Adrenal gland (tissue), 12 donors: ENCODE results near the gene BLVRB. TPM values are rescaled to one million over a fixed set of nuclear protein-coding genes. Genes with fewer than 3 reads are reported as not detected.
"Not testable (repeated sequence)": the region's sequence is repeated elsewhere in the genome, so short reads cannot be mapped to it uniquely, and the experiment has no call there.

Experiments
- DNase-seq, 7 donors: peaks; one replicate each; pipeline ENCODE4 v3.0.0-alpha.2; 2019 to 2020
- H3K27ac ChIP-seq, 5 donors: fragments of 200-600 bp; sonication (generic) in 4 of 5; 1 replicate in 3 of 5; 2 replicates in 2 of 5; pipeline versions ENCODE4 v1.5.1 to v1.8.0; 2016 to 2020; ENCODE audit warnings: mild to moderate bottlenecking in 1 of 5
- H3K27me3 ChIP-seq: fragments of 200-600 bp; 2 replicates; pipeline ENCODE4 v1.8.0; 2021
- H3K36me3 ChIP-seq, 2 donors: fragments of 200-600 bp; replicated peaks in 1 of 2; 1 replicate in 1 of 2; 2 replicates in 1 of 2; pipeline versions ENCODE4 v1.5.1 to v1.8.0; 2018 to 2022
- H3K4me1 ChIP-seq, 2 donors: fragments of 200-600 bp; replicated peaks in 1 of 2; 1 replicate in 1 of 2; 2 replicates in 1 of 2; pipeline versions ENCODE4 v1.5.1 to v1.8.0; 2018 to 2021
- H3K4me3 ChIP-seq, 4 donors: fragments of 200-600 bp; sonication (generic) in 3 of 4; one replicate each; pipeline ENCODE4 v1.5.1; 2016 to 2018
- H3K9me3 ChIP-seq, 3 donors: fragments of 200-600 bp; sonication (generic) in 1 of 3; replicated peaks in 1 of 3; 1 replicate in 2 of 3; 2 replicates in 1 of 3; pipeline versions ENCODE4 v1.5.1 to v1.8.0; 2016 to 2021
- POLR2A ChIP-seq, 2 donors: fragments of 450-650 bp; IDR thresholded peaks; one replicate each; pipeline ENCODE4 v1.6.1; 2017; ENCODE audit warnings: antibody characterized with exemption in 2 of 2, mild to moderate bottlenecking in 2 of 2, moderate library complexity in 1 of 2
- WGBS, 4 donors: extraction: QIAGEN DNeasy Blood & Tissue Kit in 2 of 4; methylation state at CpG; one replicate each; pipeline versions ENCODE4 v1.1.5 to v1.1.7; 2013 to 2017; 5-methylcytosine and 5-hydroxymethylcytosine counted together
- intact Hi-C, 2 donors: fragments of 100-400 bp; cut with DNase I; formaldehyde crosslinking; loops; one replicate each; pipeline versions ENCODE4 v1.14.1 to v1.15.0; 2022 to 2023
- polyA plus RNA-seq, 3 donors: library from polyadenylated mRNA; stranded (reverse); fragments of 200-250 nt in 2 of 3; fragments of 350-450 nt in 1 of 3; fragmentation: Illumina TruSeq in 1 of 3; extraction: RNeasy Lipid Tissue Mini Kit (QIAGEN cat#74804) in 1 of 3; gene quantifications; one replicate each; pipeline ENCODE4 v1.2.3, GENCODE V29; 2013 to 2014
- total RNA-seq, 9 donors: library from RNA; depleted of rRNA in 4 of 9; stranded (reverse); fragments of >200 nt in 4 of 9; fragments of 120-200 nt in 1 of 9; fragmentation: NEBNext Ultra II Directional in 1 of 9; extraction: Animal tissue kit (Norgen Biotek cat#: 25700) in 1 of 9; gene quantifications; one replicate each; pipeline versions ENCODE4 v1.1.0 to v1.2.4, GENCODE V29; 2013 to 2023
- TF ChIP-seq, protein P1 (sequence below), 6 experiments: fragments of 450-650 bp in 4 of 6; fragments of 200-600 bp in 2 of 6; sonication (generic) in 1 of 6; IDR thresholded peaks; 1 replicate in 5 of 6; 2 replicates in 1 of 6; pipeline versions ENCODE4 v1.5.1 to v1.8.0; 2016 to 2021; ENCODE audit warnings: antibody characterized with exemption in 6 of 6, mild to moderate bottlenecking in 2 of 6, moderate library complexity in 1 of 6
- donor health status: healthy with polysubstance abuse.
- donor health status: Bipolar disorder and iron deficiency.
- donor health status: DM: yes; HTN: yes; CAD: no.
- donor health status: DM: no; HTN: no; CAD: no.
- donor health status: DM: no; HTN: no; CAD: no.
- donor health status: DM: yes; HTN: yes; CAD: no.

BLVRB gene
- total and polyA plus RNA-seq, 12 donors, result 53.8 to 303 (median 123) TPM

DNA sequence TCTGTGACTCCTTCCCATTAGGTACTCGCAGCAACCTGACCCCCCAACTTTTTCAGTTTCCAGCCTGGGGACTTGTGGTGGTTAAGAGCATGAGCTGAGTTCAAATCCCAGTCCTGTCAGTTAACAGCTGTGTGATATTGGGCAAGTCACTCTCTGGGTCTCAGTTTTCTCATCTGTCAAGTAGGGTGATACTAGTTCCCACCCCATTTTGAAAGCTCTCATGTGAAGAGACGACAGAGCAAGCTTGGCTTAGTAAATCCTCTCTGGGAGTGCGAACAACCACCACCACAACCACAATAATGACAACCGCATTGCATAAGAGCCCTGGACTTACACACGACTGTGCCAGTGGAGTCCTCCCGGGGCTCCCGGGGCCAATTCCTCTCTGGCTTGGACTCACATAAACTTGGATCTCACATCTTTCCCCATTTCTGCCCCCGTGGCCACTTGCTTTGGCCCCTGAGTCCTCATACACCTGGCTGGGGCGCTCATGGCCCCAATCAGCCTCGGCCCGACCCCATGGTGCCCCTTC, 454 bp downstream of the BLVRB start:
- peak in 4 of 7 donors; percentile 73 to 81 (median 76) for DNase-seq
- H3K4me3 ChIP-seq, result peak overlapping the region; percentile 54 to 84 (median 70)
- no peaks in the 10 kb centered on the region for H3K9me3 ChIP-seq
- H3K36me3 ChIP-seq, result no peaks in the 10 kb centered on the region
- TF ChIP-seq POLR2A (IDR thresholded peaks at IDR 0.05), result no peak
- TF ChIP-seq, protein P1, sequence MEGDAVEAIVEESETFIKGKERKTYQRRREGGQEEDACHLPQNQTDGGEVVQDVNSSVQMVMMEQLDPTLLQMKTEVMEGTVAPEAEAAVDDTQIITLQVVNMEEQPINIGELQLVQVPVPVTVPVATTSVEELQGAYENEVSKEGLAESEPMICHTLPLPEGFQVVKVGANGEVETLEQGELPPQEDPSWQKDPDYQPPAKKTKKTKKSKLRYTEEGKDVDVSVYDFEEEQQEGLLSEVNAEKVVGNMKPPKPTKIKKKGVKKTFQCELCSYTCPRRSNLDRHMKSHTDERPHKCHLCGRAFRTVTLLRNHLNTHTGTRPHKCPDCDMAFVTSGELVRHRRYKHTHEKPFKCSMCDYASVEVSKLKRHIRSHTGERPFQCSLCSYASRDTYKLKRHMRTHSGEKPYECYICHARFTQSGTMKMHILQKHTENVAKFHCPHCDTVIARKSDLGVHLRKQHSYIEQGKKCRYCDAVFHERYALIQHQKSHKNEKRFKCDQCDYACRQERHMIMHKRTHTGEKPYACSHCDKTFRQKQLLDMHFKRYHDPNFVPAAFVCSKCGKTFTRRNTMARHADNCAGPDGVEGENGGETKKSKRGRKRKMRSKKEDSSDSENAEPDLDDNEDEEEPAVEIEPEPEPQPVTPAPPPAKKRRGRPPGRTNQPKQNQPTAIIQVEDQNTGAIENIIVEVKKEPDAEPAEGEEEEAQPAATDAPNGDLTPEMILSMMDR (IDR thresholded peaks at IDR 0.05), result no peak
- H3K27me3 ChIP-seq, result no peaks in the 10 kb centered on the region
- H3K27ac ChIP-seq, result peak overlapping the region; percentile 86 to 97 (median 92)
- 11 to 17% (median 14%) methylated on average over 8 to 11 of the region's 11 CpGs for WGBS, 4 donors
- peaks cover 25 to 29% of the 10 kb centered on the region in 2 donors for H3K4me1 ChIP-seq
- intact Hi-C loops, result loop anchor here in 1 of 2 donors (10.0 kb wide), 1 partner anchor 130 kb away; no protein-coding TSS in a partner anchor

DNA sequence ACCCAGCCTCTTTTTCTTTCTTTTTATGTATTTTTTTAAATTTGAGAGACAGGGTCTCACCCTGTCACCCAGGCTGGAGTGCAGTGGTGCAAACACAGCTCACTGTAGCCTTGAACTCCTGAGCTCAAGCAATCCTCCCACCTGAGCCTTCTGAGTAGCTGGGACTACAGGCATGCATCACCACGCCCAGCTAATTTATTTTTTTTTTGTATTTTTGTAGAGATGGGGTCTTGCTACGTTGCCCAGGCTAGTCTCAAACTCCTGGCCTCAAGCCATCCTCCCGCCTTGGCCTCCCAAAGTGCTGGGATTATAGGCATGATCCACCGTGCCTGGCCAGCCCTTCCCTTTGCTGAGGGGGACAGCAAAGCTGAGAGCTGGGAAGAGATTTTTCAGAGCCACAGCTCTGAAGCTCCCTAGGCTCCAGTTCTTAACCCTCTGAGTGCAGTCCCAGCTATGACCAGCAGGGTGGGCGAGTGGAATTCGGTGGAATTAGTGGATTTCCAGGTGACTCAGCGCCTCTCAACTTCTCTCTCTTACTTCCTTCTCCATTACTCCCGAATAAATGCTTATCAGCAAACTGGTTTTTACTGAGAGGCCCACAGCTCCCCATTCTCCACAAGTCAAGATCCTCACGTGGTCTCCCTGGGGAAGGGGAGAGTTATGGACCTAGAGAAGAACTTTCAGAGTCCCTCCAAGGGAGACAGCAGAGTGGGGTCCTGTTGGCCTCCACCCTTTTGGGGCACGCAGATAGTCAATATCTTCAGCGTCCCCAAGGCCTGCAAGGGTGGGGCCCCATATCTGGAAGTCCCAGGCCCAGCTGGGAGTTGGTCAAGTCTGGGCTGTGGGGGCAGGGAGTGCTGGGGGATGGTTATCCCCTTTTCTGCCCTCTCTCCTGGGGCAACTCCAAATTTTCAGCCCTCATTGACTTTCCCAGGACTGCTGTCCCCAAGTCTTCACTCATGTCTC, 1.2 kb downstream of the BLVRB start:
- Histone ChIP-seq H3K4me3 (peak overlapping the region in 2 of 4 donors; percentile 63 to 78), H3K9me3 (no peaks in the 10 kb centered on the region), H3K27ac (peak overlapping the region; percentile 86 to 97 (median 92)), H3K4me1 (peaks cover 25 to 29% of the 10 kb centered on the region in 2 donors), H3K36me3 (no peaks in the 10 kb centered on the region), H3K27me3 (no peaks in the 10 kb centered on the region)
- WGBS, 4 donors, result 18 to 23% (median 20%) methylated on average over 9 to 11 of the region's 11 CpGs
- intact Hi-C loops, result loop anchor here in 1 of 2 donors (10.0 kb wide), 1 partner anchor 130 kb away; no protein-coding TSS in a partner anchor
- DNase-seq, result peak; percentile 90 to 97 (median 92)
- TF ChIP-seq, protein P1 (IDR thresholded peaks at IDR 0.05), result peak; percentile 84 to 95 (median 90)
- TF ChIP-seq POLR2A (IDR thresholded peaks at IDR 0.05), result peak in 1 of 2 donors; percentile 23

DNA sequence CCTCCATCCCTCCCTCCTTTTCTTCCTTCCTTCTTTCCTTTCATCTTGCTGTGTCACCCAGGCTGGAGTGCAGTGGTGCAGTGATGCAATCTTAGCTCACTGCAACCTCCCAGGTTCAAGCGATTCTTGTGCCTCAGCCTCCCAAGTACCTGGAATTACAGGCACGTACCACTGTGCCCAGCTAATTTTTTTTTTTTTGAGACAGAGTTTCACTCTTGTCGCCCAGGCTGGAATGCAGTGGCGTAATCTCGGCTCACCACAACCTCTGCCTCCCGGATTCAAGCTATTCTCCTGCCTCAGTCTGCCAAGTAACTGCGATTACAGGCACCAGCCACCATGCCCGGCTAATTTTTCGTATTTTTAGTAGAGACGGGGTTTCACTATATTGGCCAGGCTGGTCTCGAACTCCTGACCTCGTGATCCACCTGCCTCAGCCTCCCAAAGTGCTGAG, 1.9 kb downstream of the BLVRB start:
- Histone ChIP-seq H3K4me1 (peaks cover 25 to 29% of the 10 kb centered on the region in 2 donors), H3K27ac (peak overlapping the region in 4 of 5 donors; percentile 73 to 97 (median 91)), H3K4me3 (peak overlapping the region in 1 of 4 donors; percentile 78)
- 69 to 76% (median 73%) methylated on average over 12 of the region's 12 CpGs for WGBS, 4 donors
- peak in 2 of 7 donors; percentile 21 to 38 for DNase-seq
- H3K36me3 ChIP-seq, H3K9me3 ChIP-seq, H3K27me3 ChIP-seq: not testable (repeated sequence)
- intact Hi-C loops, result loop anchor here in 1 of 2 donors (10.0 kb wide), 1 partner anchor 131 kb away; no protein-coding TSS in a partner anchor

DNA sequence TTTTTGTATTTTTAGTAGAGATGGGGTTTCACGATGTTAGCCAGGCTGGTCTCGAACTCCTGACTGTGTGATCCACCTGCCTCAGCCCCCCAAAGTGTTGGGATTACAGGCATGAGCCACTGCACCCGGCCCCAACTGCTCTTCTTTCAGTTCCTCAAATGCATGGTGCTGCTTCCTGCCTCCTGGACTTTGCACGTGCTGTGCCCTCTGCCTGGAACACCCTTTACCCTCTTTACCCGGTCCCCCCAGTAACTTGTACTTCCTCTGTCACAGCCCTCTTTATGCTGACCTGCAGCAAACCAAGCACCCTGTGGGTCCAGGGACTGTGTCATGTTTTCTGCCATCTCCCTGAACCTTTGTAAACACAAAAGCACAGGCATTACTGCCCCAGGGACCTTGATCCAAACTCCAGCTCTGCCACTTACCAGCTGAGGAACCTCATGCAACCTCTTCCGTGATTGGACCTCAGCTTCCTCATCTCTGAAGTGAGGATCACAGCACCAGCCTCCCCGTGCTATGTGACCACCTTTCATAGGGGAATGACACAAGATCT, 3.8 kb downstream of the BLVRB start:
- H3K4me3 ChIP-seq, result no peak overlapping the region
- peak in 6 of 7 donors; percentile 29 to 63 (median 52) for DNase-seq
- no peaks in the 10 kb centered on the region for H3K9me3 ChIP-seq
- H3K36me3 ChIP-seq, result no peaks in the 10 kb centered on the region
- H3K27ac ChIP-seq, result peak overlapping the region in 2 of 5 donors; percentile 21 to 54
- TF ChIP-seq, protein P1 (IDR thresholded peaks at IDR 0.05), result no peak
- no peak for TF ChIP-seq POLR2A (IDR thresholded peaks at IDR 0.05)
- intact Hi-C loops, result loop anchor here in 1 of 2 donors (10.0 kb wide), 1 partner anchor 133 kb away; no protein-coding TSS in a partner anchor
- WGBS, 4 donors, result 74 to 81% (median 77%) methylated on average over 7 of the region's 7 CpGs
- no peaks in the 10 kb centered on the region for H3K27me3 ChIP-seq
- H3K4me1 ChIP-seq, result peaks cover 19 to 25% of the 10 kb centered on the region in 2 donors
